ENCODE measurements around the gene PFKFB3. TPM values are rescaled to one million over a fixed set of nuclear protein-coding genes. Genes with fewer than 3 reads are reported as not detected.
A peak's percentile ranks its signal among the peaks of the same experiment; 100 is the strongest.

PFKFB3 gene
- total and polyA plus RNA-seq, 2 of the 13 experiments (the other 11 are each of a cell fraction or from before 2014, with no cell fraction given), result 1.2 to 13.3 TPM

- Histone ChIP-seq H3K27me3 (ENCODE audit: control insufficient read depth in 1 of 2, insufficient read depth in 2 of 2, low read length in 2 of 2) (0 out of 5 replicates have a peak, but pooled peaks cover 0 to 2% of the 10 kb centered on the region in 2 experiments), H3K4me1 (ENCODE audit: insufficient read depth, low read length) (peaks cover 15% of the 10 kb centered on the region), H3K9me3 (ENCODE audit: low read length) (no peaks in the 10 kb centered on the region), H3K4me2 (ENCODE audit: low read depth, low read length) (no peak overlapping the region), H3K79me2 (ENCODE audit: insufficient read depth, low read length) (no peaks in the 10 kb centered on the region), H3K27ac (ENCODE audit: extremely low read length, insufficient read depth, low read length) (no peak overlapping the region), H3K9ac (ENCODE audit: insufficient read depth, low read depth, low read length) (no peak overlapping the region), H4K20me1 (ENCODE audit: insufficient read depth, low read length) (no peaks in the 10 kb centered on the region), H2AFZ (ENCODE audit: low read length) (no peak overlapping the region), H3K36me3 (replicated peaks in 1 of 2; ENCODE audit: control insufficient read depth in 1 of 2, insufficient read depth in 2 of 2, low read length in 2 of 2) (no peaks in the 10 kb centered on the region), H3K4me3 (replicated peaks in 1 of 3; ENCODE audit: insufficient read depth in 1 of 3, low read depth in 2 of 3, low read length in 3 of 3) (no peak overlapping the region)
- ATAC-seq (no peak), DNase-seq (ENCODE audit: low spot score) (no peak), FAIRE-seq (no peak)
- intact Hi-C loops (cut with micrococcal nuclease; ENCODE audit: unreplicated experiment), result no loop called here
- CTCF ChIA-PET (ENCODE audit: low intra/inter-chr PET ratio, low total read pairs), result no interaction called here
- POLR2A ChIA-PET, result no interaction called here
- BruUV-seq (replicated peaks), result no TSS peak
- in situ Hi-C loops (cut with HindIII; ENCODE audit: extremely low pct_ligation_motif_present, low pct_unique_long_range_greater_than_20kb), result no loop called here
- TF ChIP-seq ZNF768 (CRISPR knock-in tag; IDR thresholded peaks at IDR 0.05), result peak; percentile 35; the same call in 1 of the 2 replicates
- TF ChIP-seq ZBTB1 (CRISPR knock-in tag; IDR thresholded peaks at IDR 0.05; ENCODE audit: borderline replicate concordance), result no peak
- WGBS (ENCODE audit: low lambda C conversion rate), result 35% methylated on average over 3 of the region's 3 CpGs
Observed at GRCh38 chr10:6168084-6168483, 34.6 kb upstream of the PFKFB3 start.

GRCh38 chr10:6170638-6171037 is 32.1 kb upstream of the PFKFB3 start:
- TF ChIP-seq ARNT (IDR thresholded peaks at IDR 0.05) (no peak), CHD4 (IDR thresholded peaks at IDR 0.05; ENCODE audit: borderline replicate concordance, low read length) (no peak), MATR3 (CRISPR knock-in tag; IDR thresholded peaks at IDR 0.05) (no peak), CBX2 (IDR thresholded peaks at IDR 0.05; ENCODE audit: low read depth, low read length) (no peak), CBX2 (CRISPR knock-in tag; IDR thresholded peaks at IDR 0.05; ENCODE audit: low read depth) (no peak)
- Histone ChIP-seq H3K4me1 (ENCODE audit: insufficient read depth, low read length) (peaks cover 17% of the 10 kb centered on the region), H4K20me1 (ENCODE audit: insufficient read depth, low read length) (no peaks in the 10 kb centered on the region), H3K9ac (ENCODE audit: insufficient read depth, low read depth, low read length) (no peak overlapping the region), H3K36me3 (replicated peaks in 1 of 2; ENCODE audit: control insufficient read depth in 1 of 2, insufficient read depth in 2 of 2, low read length in 2 of 2) (no peaks in the 10 kb centered on the region), H3K4me2 (ENCODE audit: low read depth, low read length) (no peak overlapping the region), H2AFZ (ENCODE audit: low read length) (no peak overlapping the region), H3K9me3 (ENCODE audit: low read length) (no peaks in the 10 kb centered on the region), H3K27ac (ENCODE audit: extremely low read length, insufficient read depth, low read length) (no peak overlapping the region), H3K27me3 (ENCODE audit: control insufficient read depth in 1 of 2, insufficient read depth in 2 of 2, low read length in 2 of 2) (0 out of 5 replicates have a peak, but pooled peaks cover 0 to 2% of the 10 kb centered on the region in 2 experiments), H3K4me3 (replicated peaks in 1 of 3; ENCODE audit: insufficient read depth in 1 of 3, low read depth in 2 of 3, low read length in 3 of 3) (no peak overlapping the region), H3K79me2 (ENCODE audit: insufficient read depth, low read length) (no peaks in the 10 kb centered on the region)
- CTCF ChIA-PET (ENCODE audit: low intra/inter-chr PET ratio, low total read pairs), result no interaction called here
- intact Hi-C loops (cut with micrococcal nuclease; ENCODE audit: unreplicated experiment), result no loop called here
- FAIRE-seq, result no peak
- in situ Hi-C loops (cut with HindIII; ENCODE audit: extremely low pct_ligation_motif_present, low pct_unique_long_range_greater_than_20kb), result loop anchor here (10.0 kb wide), 1 partner anchor 234 kb away; no protein-coding TSS in a partner anchor
- 13% methylated on average over 2 of the region's 2 CpGs for WGBS (ENCODE audit: low lambda C conversion rate)
- ATAC-seq, result no peak
- BruUV-seq (replicated peaks), result no TSS peak
- DNase-seq (ENCODE audit: low spot score), result no peak
- POLR2A ChIA-PET, result no interaction called here
